Skin of body (tissue), 2 donors: ENCODE data around the gene LMTK2. TPM values are rescaled to one million over a fixed set of nuclear protein-coding genes. Genes with fewer than 3 reads are reported as not detected.

Experiments
- DNase-seq: peaks from one replicate; lab custom pipeline; 2025; lab: John Stamatoyannopoulos, UW
- total RNA-seq: library from RNA; depleted of rRNA; stranded (reverse); fragments of >200 nt; gene quantifications from one replicate; pipeline ENCODE4 v1.2.3, GENCODE V29; 2014

Gene LMTK2
- total RNA-seq, 1 donor from 2014 or later: 12.9 TPM

GRCh38 chr7:98234429-98235147 is 127.9 kb downstream of the LMTK2 start:
- DNase-seq: no peak

- no peak for DNase-seq
These were observed 129.2 kb downstream of the LMTK2 start for GRCh38 chr7:98235901-98236300.

- DNase-seq: no peak
These were observed 129.9 kb downstream of the LMTK2 start for GRCh38 chr7:98236355-98237185.

GRCh38 chr7:98238076-98238475 is 131.4 kb downstream of the LMTK2 start:
- DNase-seq: no peak

GRCh38 chr7:98238976-98239375 is 132.3 kb downstream of the LMTK2 start:
- DNase-seq: no peak

GRCh38 chr7:98240961-98241673 is 134.5 kb downstream of the LMTK2 start:
- no peak for DNase-seq

GRCh38 chr7:98241674-98242241 is 135.1 kb downstream of the LMTK2 start:
- no peak for DNase-seq

GRCh38 chr7:98242342-98242741 is 135.7 kb downstream of the LMTK2 start:
- no peak for DNase-seq

- no peak for DNase-seq
These were observed 136.3 kb downstream of the LMTK2 start for GRCh38 chr7:98242934-98243333.

GRCh38 chr7:98244871-98245270 is 138.2 kb downstream of the LMTK2 start:
- no peak for DNase-seq

GRCh38 chr7:98248156-98248555 is 141.5 kb downstream of the LMTK2 start:
- DNase-seq: no peak

GRCh38 chr7:98249106-98249505 is 142.4 kb downstream of the LMTK2 start:
- no peak for DNase-seq

- DNase-seq: no peak
These were observed 144.1 kb downstream of the LMTK2 start for GRCh38 chr7:98250789-98251188.

- no peak for DNase-seq
These were observed 144.6 kb downstream of the LMTK2 start for GRCh38 chr7:98251231-98251600.

GRCh38 chr7:98251601-98252424 is 145.2 kb downstream of the LMTK2 start, which contains the start of gene TECPR1:
Gene TECPR1 (minus strand): TSS chr7:98252232. CDS start chr7:98246146, 6,086 bp downstream.
- peak; percentile 85 for DNase-seq

- DNase-seq: no peak
These were observed 145.9 kb downstream of the LMTK2 start for GRCh38 chr7:98252425-98253054.

GRCh38 chr7:98254516-98254915 is 147.9 kb downstream of the LMTK2 start:
- DNase-seq: no peak

- DNase-seq: no peak
These were observed 148.4 kb downstream of the LMTK2 start for GRCh38 chr7:98254951-98255610.

- DNase-seq: no peak
These were observed 149.8 kb downstream of the LMTK2 start for GRCh38 chr7:98256431-98256830.

GRCh38 chr7:98257701-98258100 is 151.0 kb downstream of the LMTK2 start:
- DNase-seq: no peak
